HG03457 (cell line): ENCODE results near the gene DRC1.

ENCODE experiments used
- ATAC-seq: cut with Tn5 transposase; IDR thresholded peaks from one replicate; pipeline ENCODE4 v1.9.1; 2021; ENCODE audit warnings: moderate number of reproducible peaks; ENCODE audit not compliant: unreplicated experiment

DRC1 gene

GRCh38 chr2:26475832-26476501, 74.2 kb downstream of the DRC1 start:
- no peak for ATAC-seq

DNA sequence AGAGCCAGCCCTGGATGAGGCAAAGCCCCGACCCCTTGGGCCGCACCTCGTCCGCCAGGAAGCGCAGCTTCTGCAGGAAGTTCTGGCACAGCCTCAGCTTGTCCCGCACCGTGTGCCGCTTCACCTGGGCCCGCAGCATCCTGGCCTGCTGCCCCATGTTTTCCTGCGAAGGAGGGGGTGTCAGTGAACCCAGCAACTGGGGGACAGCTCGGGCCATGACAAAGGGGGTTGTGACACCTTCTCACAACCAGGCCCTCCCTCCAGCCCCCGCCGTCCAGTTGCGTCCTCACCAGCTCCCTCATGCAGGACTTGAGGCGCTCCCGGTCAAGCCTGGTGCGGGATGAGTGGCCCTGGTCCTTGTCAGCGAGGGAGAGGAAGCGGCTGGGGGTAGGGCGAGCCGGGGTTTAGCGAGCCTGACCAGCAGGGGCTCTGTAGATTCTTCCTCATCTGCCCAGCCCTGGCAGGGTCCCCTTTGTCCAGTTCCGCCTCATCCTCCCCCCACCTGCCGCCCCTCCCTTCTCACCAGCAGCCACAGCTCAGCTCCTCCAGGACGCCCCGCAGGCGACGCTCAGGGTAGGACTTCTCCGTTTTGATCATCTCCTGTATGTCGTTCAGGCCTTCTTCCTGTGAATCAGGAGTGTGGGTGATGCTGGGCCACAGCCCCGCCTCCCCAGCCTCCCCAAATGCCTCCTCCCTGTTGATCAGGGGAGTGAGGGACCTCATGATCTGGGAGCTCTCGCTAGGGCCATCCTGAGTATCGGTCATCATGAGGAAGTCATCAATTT, 75.6 kb downstream of the DRC1 start:
- no peak for ATAC-seq

- ATAC-seq, result no peak
Measured at GRCh38 chr2:26477911-26478253, 76.2 kb downstream of the DRC1 start, which contains the start of gene OTOF. Gene OTOF, minus strand, starts transcription at chr2:26478124.

GRCh38 chr2:26478366-26478765, 76.6 kb downstream of the DRC1 start:
- ATAC-seq, result no peak

DNA sequence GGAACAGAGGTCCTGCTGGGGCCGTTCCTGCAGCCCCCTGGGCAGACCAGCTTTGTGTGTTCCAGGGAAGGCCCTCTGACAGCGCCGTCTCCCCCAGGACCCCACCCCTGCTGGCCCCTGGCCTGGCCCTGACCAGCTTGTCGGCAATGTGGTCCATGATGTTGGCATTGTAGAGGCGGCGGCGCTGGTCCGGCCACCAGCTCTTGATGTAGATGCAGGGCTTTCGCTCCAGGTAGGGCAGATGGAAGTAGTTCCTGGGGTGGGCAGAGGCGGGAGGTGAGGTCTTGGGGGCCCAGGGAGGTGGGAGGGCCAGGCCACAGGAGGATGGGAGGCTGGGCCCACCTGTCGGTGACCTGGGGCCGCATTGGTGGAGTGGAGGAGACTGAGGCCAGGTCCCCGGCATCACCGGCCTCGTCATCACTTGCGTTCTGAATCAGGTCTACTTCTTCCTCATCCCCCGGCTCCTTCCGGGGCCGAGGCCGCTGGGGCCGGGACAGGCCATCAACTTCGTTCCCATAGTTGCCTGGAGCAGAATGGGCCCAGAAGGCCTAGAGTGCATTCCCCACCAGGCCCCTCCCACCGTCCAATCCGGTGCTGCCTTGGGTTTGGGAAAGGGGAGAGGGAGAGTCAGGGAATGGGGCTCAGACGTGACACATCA, 77.5 kb downstream of the DRC1 start:
- no peak for ATAC-seq

DNA sequence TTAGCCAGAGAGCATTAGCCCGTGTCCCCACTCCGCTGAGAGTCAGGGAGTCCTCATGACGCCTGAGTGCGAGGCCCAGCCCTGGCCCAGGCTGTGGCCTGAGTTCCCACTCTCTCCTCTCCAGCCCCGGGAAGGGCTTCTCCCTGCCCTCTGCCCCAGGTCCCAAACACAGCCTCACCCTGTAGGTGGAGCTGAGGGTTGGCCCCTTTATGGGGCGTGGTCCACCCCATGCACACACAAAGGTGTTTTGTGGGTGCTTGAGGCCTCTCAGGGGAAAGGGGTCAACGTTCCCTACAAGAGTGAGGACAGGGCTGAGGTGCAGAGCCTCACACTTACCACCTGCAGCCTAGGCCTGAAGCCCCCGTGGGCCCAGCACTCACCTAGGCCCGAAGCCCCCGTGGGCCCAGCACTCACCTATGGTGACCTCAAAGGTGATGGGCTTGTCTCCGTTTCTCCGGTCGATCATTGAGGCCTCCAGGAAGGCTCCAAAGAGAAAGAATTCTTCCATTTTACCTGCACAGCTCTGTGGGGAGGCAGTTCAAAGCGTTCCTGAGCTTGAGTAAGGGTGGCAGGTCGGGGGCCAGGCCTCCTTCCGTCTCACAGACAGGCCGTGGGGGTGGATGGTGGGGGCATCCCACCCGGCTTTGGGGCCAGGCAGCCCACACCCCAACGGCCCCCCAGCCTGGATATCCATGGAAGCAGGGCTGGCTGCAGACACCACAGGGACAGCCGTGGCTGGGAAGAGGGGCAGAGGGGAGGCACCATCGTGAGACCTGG, 78.3 kb downstream of the DRC1 start:
- no peak for ATAC-seq

- ATAC-seq, result no peak
Measured at GRCh38 chr2:26480566-26481423, 79.1 kb downstream of the DRC1 start.

DNA sequence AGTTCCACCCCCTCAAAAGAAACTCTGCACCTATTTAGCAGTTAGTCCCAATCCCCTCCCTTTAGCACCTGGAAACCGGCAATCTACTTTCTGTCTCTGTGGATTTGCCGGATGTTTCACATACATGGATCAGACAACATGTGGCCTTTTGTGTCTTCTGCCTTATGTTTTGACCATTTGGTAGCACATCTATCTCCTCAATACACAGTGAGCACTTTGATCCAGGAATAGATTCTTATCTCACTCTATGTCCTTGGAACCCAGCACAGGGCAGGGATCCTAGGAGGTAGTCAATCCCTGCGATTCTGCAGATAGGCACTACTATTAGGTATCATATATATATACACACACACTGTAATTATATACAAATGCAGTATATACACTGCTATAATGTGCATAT, 80.0 kb downstream of the DRC1 start:
- no peak for ATAC-seq

DNA sequence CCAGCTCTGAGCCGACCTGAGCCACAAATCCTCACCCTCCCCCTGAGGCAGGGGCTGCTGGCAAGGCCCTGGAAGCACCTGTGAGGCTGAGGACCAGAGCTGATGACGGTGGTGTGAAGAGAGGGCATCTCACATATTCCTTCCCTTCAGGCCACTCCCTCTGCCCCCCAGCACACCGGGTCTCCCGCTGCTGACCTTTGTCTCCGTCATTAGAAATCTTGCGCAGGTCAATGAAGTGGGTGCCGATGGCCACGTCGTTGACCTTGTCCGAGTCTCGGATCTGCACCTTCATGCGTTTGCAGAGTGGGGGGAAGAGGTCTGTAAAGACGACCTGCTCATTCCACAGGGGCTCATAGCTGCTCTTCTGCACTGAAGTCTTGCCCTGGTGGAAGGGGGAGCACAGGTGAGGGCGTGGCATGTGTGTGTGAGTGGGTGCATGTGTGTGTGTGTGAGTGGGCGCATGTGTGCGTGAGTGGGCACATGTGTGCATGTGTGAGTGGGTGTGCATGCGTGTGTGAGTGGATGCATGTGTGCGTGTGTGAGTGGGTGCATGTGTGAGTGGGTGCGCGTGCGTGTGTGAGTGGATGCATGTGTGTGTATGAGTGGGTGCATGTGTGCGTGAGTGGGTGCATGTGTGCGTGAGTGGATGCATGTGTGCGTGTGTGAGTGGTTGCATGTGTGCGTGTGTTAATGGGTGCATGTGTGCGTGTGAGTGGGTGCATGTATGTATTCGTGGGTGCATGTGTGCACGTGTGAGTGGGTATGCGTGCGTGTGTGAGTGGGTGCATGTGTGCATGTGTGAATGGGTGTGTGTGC, 80.7 kb downstream of the DRC1 start:
- no peak for ATAC-seq

- no peak for ATAC-seq
Measured at GRCh38 chr2:26483027-26483326, 81.3 kb downstream of the DRC1 start.

- ATAC-seq, result no peak
Measured at GRCh38 chr2:26483516-26483915, 81.8 kb downstream of the DRC1 start.

DNA sequence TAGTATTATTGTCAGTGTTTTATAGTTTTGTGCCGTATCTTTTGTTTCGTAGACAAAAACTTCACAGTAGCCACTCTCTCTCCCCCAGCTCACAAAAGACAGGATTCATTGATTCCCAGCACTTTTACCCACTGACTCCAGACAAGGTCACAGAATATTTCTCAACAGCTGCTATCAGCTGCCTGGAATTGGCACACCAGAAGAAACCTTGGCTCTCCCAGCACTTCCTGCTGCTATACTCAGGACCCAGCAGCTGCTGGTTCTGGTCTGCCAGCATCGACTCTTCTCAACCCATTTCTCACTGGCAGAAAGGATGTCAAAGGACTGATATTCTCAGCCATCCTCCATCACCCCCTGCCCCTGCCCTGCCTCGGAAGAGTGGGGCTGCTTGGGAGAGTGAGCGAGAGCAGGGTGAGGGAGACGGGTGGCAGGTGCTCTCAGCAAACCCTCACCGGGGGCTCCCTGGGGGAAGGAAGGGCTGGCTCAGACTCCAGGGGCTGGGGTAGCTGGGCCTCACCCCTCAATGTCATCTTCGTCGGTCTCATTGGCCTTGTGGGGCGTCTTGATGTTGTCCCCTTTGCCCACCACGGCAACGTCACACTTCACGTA, 82.3 kb downstream of the DRC1 start:
- no peak for ATAC-seq

GRCh38 chr2:26484579-26484978, 82.9 kb downstream of the DRC1 start:
- ATAC-seq, result no peak

DNA sequence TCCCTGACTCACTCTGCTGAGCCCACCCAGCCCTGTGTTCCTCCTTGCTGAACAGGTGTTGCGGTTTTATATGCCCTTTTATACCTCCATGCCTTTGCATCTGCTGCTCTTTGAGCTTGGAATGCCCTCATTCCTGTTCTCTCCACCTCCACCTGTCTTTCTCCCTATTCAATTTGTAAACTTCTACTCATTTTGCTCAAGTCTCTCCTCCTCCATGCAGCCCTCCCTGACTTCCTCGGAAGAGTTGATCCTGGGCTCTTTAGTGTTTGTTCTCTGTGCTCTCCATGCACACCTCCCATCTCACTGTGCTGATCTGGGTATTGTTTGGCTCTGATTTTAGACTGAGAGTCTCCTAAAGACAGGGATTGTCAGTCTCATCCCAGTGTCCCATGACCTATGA, 83.4 kb downstream of the DRC1 start:
- no peak for ATAC-seq

GRCh38 chr2:26485725-26486418, 84.2 kb downstream of the DRC1 start:
- no peak for ATAC-seq

- ATAC-seq, result no peak
Measured at GRCh38 chr2:26486789-26487188, 85.1 kb downstream of the DRC1 start.

DNA sequence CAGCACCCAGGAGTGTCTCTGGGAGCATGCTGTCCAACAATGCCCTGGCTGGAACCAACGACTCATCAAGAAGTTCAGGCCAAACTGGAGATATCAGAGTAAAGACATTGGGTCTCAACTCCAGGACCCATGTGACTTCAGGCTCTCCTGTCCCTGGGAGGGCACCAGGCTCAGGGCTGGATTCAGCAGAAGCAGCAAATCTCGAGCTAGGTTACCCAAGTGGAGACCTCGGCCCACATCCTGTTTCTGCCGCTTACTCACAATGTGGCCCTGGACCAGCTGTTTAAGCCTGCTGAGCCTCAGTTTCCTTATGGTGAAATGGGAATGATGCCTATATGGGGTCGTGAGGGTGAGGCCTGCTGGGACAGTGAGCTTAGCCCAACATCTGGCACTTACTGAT, 85.5 kb downstream of the DRC1 start:
- no peak for ATAC-seq

- ATAC-seq, result no peak
Measured at GRCh38 chr2:26488463-26489212, 86.9 kb downstream of the DRC1 start.
